OCI-LY7 (cell line): Measurements from ENCODE around the gene DPYSL5. TPM values are rescaled to one million over a fixed set of nuclear protein-coding genes. Genes with fewer than 3 reads are reported as not detected.

Experiments used
- BruUV-seq: library from RNA; stranded (reverse); fragments of 400-500 nt; replicated peaks from 2 replicates; lab custom pipeline; 2021; lab: Mats Ljungman, UMichigan
- CTCF ChIA-PET: fragments of 300-600 bp; sonication (Branson Sonifier 250); formaldehyde crosslinking; loops from one replicate; lab custom pipeline; 2022; ENCODE audit warnings: antibody characterized with exemption; ENCODE audit not compliant: unreplicated experiment; lab: Charles Lee
- POLR2A ChIA-PET: fragments of 300-600 bp; sonication (Branson Sonifier 250); formaldehyde crosslinking; loops from one replicate; lab custom pipeline; 2022; ENCODE audit warnings: antibody characterized with exemption; lab: Charles Lee
- DNase-seq: peaks from one replicate; pipeline ENCODE4 v3.0.0-alpha.2; 2015; ENCODE audit warnings: low spot score
- H2AFZ ChIP-seq: fragments of 200-600 bp; sonication (generic), shearing (Covaris generic); 2 replicates; pipeline ENCODE4 v1.6.1; 2014; ENCODE audit warnings: mild to moderate bottlenecking, antibody characterized with exemption, low read length, moderate library complexity
- H3K27ac ChIP-seq: fragments of 200-600 bp; sonication (generic); 2 replicates; pipeline ENCODE4 v1.5.1; 2014; ENCODE audit warnings: mixed run types, low read depth, mild to moderate bottlenecking, moderate library complexity, low read length, inconsistent platforms; ENCODE audit not compliant: poor library complexity, severe bottlenecking
- H3K36me3 ChIP-seq: fragments of 200-600 bp; sonication (generic); 2 replicates; pipeline ENCODE4 v1.6.1; 2014; ENCODE audit warnings: mild to moderate bottlenecking, antibody characterized with exemption, low read length, moderate library complexity, mixed read lengths; ENCODE audit not compliant: insufficient read depth
- H3K4me1 ChIP-seq: fragments of 200-600 bp; sonication (generic); 2 replicates; pipeline ENCODE4 v1.5.1; 2014; ENCODE audit warnings: mild to moderate bottlenecking, low read length; ENCODE audit not compliant: insufficient read depth, poor library complexity, severe bottlenecking
- H3K4me2 ChIP-seq: fragments of 200-600 bp; sonication (generic); 2 replicates; pipeline ENCODE4 v1.6.1; 2014; ENCODE audit warnings: mild to moderate bottlenecking, low read length
- H3K4me3 ChIP-seq: fragments of 200-600 bp; sonication (generic); 2 replicates; pipeline ENCODE4 v1.5.1; 2014; ENCODE audit warnings: mild to moderate bottlenecking, low read depth, low read length; ENCODE audit not compliant: poor library complexity, severe bottlenecking
- H3K79me2 ChIP-seq: fragments of 200-600 bp; sonication (generic); 2 replicates; pipeline ENCODE4 v1.6.1; 2016; ENCODE audit warnings: low read depth, mild to moderate bottlenecking, low read length, moderate library complexity, mixed read lengths; ENCODE audit not compliant: insufficient read depth
- H3K9me2 ChIP-seq: fragments of 200-600 bp; sonication (generic); 2 replicates; pipeline ENCODE4 v1.6.1; 2016; ENCODE audit warnings: mild to moderate bottlenecking, low read length, mixed read lengths; ENCODE audit not compliant: insufficient read depth
- H3K9me3 ChIP-seq: fragments of 200-600 bp; sonication (generic); 2 replicates; pipeline ENCODE4 v1.6.1; 2014; ENCODE audit warnings: mild to moderate bottlenecking, mixed run types, low read length, mixed read lengths
- H4K20me1 ChIP-seq: fragments of 200-600 bp; sonication (generic); 2 replicates; pipeline ENCODE4 v1.6.1; 2014; ENCODE audit warnings: mild to moderate bottlenecking, antibody characterized with exemption, low read length, moderate library complexity, mixed read lengths; ENCODE audit not compliant: insufficient read depth
- EZH2phosphoT487 ChIP-seq: fragments of 200-600 bp; sonication (generic); IDR thresholded peaks from 2 replicates; pipeline ENCODE4 v1.6.1; 2018; ENCODE audit warnings: low read depth, borderline replicate concordance, mild to moderate bottlenecking, mixed run types, antibody characterized with exemption, low read length, moderate library complexity, mixed read lengths
- intact Hi-C: fragments of 100-400 bp; cut with micrococcal nuclease; formaldehyde crosslinking; loops from one replicate; pipeline ENCODE4 v1.10.0; 2022; ENCODE audit not compliant: unreplicated experiment
- total RNA-seq, 2 experiments: library from RNA; depleted of rRNA in 1 of 2; stranded (reverse); fragments of >200 nt in 1 of 2; shearing (Covaris generic) in 1 of 2; gene quantifications; 2 replicates each; pipeline ENCODE4 v1.2.3, GENCODE V29; 2014 to 2022
- TF ChIP-seq, protein P1 (sequence below): fragments of 200-600 bp; sonication (generic); conservative IDR thresholded peaks from 2 replicates; pipeline ENCODE4 v1.5.1; 2014; ENCODE audit warnings: mild to moderate bottlenecking, antibody characterized with exemption, low read length, moderate library complexity, mixed read lengths

Gene DPYSL5
- total RNA-seq, 2 experiments from 2014 or later: not detected

DNA sequence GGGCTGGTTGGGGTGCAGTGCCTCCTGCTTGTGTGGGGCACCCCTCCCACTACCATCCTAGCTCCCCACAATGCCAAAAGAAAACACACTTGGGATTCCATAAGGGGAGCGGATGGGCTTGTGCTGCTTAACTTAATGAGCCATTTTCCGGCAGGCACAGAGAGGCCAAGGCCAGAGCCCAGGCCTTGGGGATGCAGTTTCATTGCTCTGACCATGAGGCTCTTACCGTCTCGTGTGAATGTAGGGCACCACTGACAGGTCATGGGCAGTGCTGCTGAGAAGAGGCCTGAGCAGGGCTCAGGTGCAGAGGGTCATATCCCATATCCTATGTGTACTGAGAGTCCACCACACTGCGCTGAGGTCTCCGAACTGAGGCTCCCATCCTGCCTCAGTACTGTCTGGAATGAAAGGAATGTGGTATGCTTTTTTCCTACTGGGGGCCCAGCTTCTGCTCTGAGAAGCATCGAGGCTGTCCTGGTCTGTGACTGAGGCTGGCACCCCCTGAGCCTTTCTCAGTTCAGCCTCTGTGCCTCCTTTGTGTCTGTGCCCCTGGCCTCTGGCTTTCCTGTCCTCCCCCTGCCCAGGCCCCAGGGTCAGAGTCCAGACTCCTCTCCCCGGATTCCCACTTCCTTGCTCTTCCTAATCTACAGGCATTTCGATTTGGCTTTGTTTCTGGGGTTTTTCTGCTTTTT is 77.3 kb downstream of the DPYSL5 start:
- no TSS peak for BruUV-seq
- Histone ChIP-seq H4K20me1 (no peaks in the 10 kb centered on the region), H3K4me3 (no peak overlapping the region), H3K9me3 (no peaks in the 10 kb centered on the region), H3K4me1 (no peaks in the 10 kb centered on the region), H3K9me2 (no peaks in the 10 kb centered on the region), H3K27ac (no peak overlapping the region), H3K79me2 (no peaks in the 10 kb centered on the region), H3K4me2 (no peak overlapping the region), H2AFZ (no peak overlapping the region), H3K36me3 (no peaks in the 10 kb centered on the region)
- CTCF ChIA-PET: no interaction called here
- POLR2A ChIA-PET: no interaction called here
- intact Hi-C loops: no loop called here
- TF ChIP-seq EZH2phosphoT487: no peak
- TF ChIP-seq, protein P1, sequence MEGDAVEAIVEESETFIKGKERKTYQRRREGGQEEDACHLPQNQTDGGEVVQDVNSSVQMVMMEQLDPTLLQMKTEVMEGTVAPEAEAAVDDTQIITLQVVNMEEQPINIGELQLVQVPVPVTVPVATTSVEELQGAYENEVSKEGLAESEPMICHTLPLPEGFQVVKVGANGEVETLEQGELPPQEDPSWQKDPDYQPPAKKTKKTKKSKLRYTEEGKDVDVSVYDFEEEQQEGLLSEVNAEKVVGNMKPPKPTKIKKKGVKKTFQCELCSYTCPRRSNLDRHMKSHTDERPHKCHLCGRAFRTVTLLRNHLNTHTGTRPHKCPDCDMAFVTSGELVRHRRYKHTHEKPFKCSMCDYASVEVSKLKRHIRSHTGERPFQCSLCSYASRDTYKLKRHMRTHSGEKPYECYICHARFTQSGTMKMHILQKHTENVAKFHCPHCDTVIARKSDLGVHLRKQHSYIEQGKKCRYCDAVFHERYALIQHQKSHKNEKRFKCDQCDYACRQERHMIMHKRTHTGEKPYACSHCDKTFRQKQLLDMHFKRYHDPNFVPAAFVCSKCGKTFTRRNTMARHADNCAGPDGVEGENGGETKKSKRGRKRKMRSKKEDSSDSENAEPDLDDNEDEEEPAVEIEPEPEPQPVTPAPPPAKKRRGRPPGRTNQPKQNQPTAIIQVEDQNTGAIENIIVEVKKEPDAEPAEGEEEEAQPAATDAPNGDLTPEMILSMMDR: no peak
- DNase-seq: no peak

DNA sequence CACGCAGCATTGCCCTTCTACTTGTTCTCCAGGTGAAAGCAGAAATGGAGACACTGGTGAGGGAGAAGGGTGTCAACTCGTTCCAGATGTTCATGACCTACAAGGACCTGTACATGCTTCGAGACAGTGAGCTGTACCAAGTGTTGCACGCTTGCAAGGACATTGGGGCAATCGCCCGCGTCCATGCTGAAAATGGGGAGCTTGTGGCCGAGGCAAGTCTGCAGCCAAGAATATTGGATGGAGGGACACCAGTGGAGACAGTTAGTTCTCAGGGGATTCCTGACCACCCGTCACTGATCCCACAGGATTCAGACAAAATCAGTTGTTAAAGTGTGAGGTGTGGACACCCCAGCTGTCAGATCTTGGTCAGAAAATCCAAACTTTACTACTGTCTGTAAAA is 79.3 kb downstream of the DPYSL5 start:
- intact Hi-C loops: no loop called here
- no peaks in the 10 kb centered on the region for H3K4me1 ChIP-seq
- no peak overlapping the region for H3K4me2 ChIP-seq
- no peaks in the 10 kb centered on the region for H3K9me3 ChIP-seq
- no peak for DNase-seq
- ChIA-PET POLR2A (interaction anchor here (0.9 kb wide), 1 partner anchor 187 kb away, joined by 4 read pairs; no protein-coding TSS in a partner anchor), CTCF (no interaction called here)
- no peak overlapping the region for H2AFZ ChIP-seq
- no peak for TF ChIP-seq EZH2phosphoT487
- TF ChIP-seq, protein P1: no peak
- H3K4me3 ChIP-seq: no peak overlapping the region
- no peaks in the 10 kb centered on the region for H3K36me3 ChIP-seq
- H3K79me2 ChIP-seq: no peaks in the 10 kb centered on the region
- BruUV-seq: no TSS peak
- no peak overlapping the region for H3K27ac ChIP-seq
- no peaks in the 10 kb centered on the region for H3K9me2 ChIP-seq
- no peaks in the 10 kb centered on the region for H4K20me1 ChIP-seq

DNA sequence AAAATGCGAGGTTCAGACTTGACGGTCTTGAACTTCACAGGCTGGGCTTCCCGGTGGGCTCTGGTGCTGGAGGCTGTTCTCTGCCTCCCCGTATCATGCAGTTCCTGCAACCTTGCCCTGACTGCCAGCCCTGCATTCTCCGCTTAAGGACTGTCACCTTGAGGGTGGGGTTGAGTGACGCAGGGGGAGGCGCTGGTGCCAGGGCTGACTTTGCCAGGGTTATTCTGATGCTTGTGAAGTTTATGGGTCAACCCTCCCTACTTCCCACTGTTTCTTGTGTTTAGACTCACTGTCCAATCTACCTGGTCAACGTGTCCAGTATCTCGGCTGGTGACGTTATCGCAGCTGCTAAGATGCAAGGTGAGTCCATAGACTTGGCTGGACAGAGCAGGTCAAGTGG is 85.0 kb downstream of the DPYSL5 start:
- Histone ChIP-seq H3K79me2 (no peaks in the 10 kb centered on the region), H3K27ac (no peak overlapping the region), H3K36me3 (no peaks in the 10 kb centered on the region), H2AFZ (no peak overlapping the region), H3K4me2 (no peak overlapping the region), H3K9me3 (no peaks in the 10 kb centered on the region), H3K4me3 (no peak overlapping the region), H3K4me1 (no peaks in the 10 kb centered on the region), H4K20me1 (no peaks in the 10 kb centered on the region), H3K9me2 (no peaks in the 10 kb centered on the region)
- no peak for DNase-seq
- BruUV-seq: no TSS peak
- ChIA-PET CTCF (interaction anchor here (0.6 kb wide), 1 partner anchor 324 kb away, joined by 3 read pairs; no protein-coding TSS in a partner anchor), POLR2A (no interaction called here)
- intact Hi-C loops: no loop called here
- TF ChIP-seq EZH2phosphoT487: no peak
- TF ChIP-seq, protein P1: no peak
